ENCODE data around the gene EYA4.

EYA4 gene

DNA sequence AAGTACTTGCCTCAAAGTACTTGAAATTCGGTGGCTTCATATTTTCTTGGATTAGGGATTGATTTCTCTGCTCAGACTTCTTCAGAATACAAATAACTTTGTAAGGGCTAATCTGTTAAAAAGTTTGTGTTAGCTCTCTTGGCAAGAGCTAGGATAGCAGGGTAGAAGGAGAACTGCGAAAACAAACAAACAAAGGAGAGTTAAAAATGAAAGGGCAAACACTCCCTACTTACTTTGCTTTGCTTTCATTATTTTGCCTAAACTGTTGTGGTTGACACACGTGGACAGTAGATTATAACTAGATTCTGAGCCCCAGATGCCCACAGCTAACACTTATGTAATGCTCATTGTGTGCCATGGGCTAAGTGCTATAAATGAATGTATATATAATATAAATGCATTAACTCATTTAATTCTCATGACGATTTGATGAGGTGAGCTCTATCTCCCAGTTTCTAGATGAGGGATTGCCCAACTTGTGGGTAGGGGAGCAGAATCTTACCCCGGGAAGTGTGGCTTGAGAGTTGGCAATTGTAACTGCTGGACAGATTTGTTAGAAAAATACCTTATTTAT is 48.7 kb downstream of the EYA4 start:
- DNase-seq, result no peak

DNA sequence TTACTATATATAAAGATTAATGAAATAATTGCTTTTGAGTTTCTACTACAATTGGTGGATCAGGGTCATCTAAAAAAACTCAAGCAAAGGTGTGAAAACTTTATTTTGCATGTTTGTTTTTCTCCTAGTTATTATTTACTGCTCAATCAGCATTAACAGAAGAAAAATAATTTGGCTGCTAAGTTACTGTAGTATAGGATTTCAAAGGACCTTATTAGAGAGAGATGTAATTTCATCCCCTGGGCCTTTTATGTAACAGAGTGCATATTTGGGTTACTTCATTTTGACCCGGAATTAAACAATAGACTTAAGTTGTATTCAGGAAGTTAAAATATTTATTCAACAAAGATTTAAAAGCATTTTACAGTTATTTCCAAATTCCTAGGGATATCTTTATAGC is 49.8 kb downstream of the EYA4 start:
- DNase-seq, result no peak

- DNase-seq, result no peak
Measured at GRCh38 chr6:133291671-133292070, 50.5 kb downstream of the EYA4 start.

GRCh38 chr6:133297657-133298056 is 56.5 kb downstream of the EYA4 start:
- no peak for DNase-seq

GRCh38 chr6:133298335-133298734 is 57.2 kb downstream of the EYA4 start:
- DNase-seq, result no peak

- no peak for DNase-seq
Measured at GRCh38 chr6:133298801-133299200, 57.6 kb downstream of the EYA4 start.

DNA sequence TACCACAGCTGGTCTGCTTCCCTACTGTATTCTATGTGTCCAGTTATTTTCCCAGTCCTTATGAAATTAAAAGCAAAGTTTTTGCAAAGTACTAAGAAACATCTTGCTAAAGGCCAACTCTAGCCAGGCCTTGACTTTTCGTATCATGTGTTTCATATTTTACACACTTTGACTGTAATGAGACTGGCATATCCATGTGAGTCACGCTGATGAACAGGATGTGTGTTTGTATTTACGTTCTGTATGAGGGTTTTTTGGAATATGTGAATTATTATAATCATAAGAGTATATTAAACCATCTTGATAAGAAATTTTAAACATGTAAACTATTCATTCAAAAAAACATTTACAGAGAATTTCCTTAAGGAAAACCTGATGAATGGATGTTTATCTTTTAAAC is 59.7 kb downstream of the EYA4 start:
- no peak for DNase-seq

- DNase-seq, result no peak
Measured at GRCh38 chr6:133301835-133302234, 60.7 kb downstream of the EYA4 start.

DNA sequence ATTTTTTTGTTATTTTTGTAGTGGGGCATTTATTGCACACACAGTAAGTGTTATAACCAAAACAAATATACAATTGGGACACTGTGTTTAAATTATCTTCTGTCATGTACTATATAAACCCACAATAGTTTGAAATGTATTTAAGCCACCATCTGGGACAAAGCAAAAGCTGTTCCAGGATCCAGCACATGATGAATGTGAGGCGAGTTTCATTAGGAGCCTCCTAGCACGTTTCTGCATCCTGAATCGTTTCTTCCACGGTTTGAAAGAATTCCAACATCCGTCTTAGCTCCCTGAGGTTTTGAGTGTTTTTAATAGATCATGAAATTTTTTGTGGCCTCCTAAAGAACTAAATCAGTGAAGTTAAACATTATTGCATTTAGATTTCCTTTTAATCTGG is 65.8 kb downstream of the EYA4 start:
- no peak for DNase-seq

- DNase-seq, result no peak
Measured at GRCh38 chr6:133309579-133309978, 68.4 kb downstream of the EYA4 start.

- DNase-seq, result no peak
Measured at GRCh38 chr6:133312006-133312405, 70.8 kb downstream of the EYA4 start.

DNA sequence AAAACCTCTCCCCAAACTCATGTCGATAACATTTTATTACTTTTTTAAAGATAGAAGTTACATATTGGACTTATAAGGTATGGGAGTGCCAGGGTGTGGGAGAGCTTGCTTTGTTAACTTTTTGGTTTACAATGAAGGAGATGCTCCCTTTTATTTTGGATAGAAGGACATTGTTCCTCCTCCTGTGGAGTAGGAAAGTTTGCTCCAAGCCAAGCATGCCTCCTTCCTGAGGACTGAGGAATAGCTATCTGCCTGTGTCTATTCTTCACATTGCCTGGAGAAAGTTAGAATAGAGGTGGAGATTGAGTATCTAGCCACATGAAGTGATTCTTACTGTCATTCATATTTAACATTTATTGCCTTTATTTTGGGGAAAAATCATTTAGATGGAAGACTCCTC is 71.9 kb downstream of the EYA4 start:
- no peak for DNase-seq

DNA sequence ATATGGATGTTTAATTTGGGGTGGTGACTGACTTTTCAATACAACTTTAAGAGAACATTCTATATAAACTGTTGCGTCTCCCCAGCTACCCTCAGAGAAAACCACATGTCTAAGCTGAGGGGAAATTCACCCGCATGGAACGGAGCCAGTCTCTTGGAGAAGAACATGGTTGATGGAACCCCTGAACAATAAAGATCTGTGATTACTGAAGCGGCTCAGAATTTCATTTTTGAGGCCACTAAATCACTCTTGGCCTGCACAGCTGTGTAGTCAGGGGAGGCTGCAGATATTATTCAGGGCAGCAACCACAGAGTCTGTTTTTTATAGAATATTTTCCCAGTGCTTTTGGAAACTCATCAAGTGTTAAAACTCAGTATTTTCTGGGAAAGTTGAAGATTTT is 73.8 kb downstream of the EYA4 start:
- no peak for DNase-seq

GRCh38 chr6:133315811-133316210 is 74.7 kb downstream of the EYA4 start:
- no peak for DNase-seq

DNA sequence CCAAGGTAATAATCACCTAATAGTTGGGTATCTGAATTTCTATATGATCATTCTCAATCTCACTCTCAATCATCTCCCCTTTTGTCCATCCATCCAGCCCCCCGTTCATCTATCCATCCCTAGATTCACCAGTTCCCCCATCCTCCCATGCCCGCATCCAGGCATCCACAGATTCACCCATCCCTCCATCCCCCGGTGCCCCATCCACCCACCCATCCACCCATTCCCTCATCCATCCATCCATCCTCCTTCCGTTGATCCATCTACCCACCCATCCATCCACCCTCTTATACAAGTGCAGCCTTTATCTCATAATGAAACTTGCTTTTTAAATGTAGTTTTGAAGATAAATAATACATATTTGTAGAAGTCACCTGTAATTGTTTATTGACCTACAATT is 76.5 kb downstream of the EYA4 start:
- DNase-seq, result no peak

- DNase-seq, result no peak
Measured at GRCh38 chr6:133326584-133326983, 85.4 kb downstream of the EYA4 start.

GRCh38 chr6:133333852-133334251 is 92.7 kb downstream of the EYA4 start:
- DNase-seq, result no peak

DNA sequence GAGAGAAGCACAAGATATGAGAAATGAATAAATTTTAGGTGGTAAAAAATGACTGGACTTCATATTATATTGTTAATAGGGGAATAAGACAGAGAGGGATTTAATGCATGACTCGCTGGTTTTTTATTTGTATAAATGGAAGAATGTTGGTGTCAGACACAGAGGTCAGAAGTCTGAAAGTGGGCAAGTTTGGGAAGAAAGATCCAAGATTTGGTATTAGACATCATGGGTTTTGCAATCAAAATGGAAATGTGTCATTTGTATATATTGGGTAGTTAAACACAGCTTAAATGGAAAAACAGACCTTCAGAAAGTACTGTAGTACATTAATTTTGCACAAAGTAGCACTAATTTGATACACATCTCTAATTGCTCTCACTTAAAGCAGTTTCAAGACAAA is 96.2 kb downstream of the EYA4 start:
- DNase-seq, result no peak

DNA sequence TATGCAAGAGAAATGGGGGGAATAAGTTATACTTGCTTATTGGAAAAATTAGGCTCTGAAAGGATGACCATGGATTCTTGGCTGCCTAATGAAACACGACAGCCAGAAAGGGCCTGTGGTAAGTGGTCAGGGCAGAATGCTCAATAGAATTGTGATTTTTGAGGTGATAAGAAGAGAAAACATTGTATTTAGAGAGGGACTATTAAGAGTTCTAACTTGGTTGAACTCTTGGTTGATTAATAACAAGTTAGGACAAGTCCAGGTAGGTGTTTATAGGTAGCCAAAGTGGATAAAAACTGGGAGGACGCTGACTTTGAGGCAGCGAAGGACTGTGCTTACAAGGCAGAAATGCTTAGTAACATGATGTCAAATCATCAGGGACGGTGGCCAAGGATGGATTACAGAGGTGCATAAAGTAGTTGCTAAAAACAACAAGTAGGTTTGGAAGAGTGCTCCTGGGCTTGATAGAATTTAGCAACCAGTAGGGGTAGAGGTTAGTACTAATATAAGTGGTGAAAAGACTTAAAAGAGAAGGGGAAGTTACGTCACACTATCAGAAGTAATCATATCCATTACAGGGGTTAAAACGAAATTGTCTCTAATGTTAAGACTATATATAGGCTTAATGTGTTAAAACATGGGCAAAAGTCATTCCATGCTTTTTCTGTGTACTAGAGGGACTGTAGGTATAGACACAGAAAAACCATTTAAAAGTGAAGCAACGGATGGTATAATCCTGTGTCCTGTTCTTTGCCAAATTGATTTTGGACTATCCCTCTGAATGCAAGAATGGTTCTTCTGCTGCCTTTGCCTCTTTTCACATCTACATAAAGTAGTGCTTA is 98.6 kb downstream of the EYA4 start:
- DNase-seq, result no peak

- DNase-seq, result no peak
Measured at GRCh38 chr6:133340557-133340956, 99.4 kb downstream of the EYA4 start.

- DNase-seq, result no peak
Measured at GRCh38 chr6:133341607-133342158, 100.5 kb downstream of the EYA4 start.

GRCh38 chr6:133343220-133343619 is 102.1 kb downstream of the EYA4 start:
- DNase-seq, result no peak

- no peak for DNase-seq
Measured at GRCh38 chr6:133348846-133349245, 107.7 kb downstream of the EYA4 start.

DNA sequence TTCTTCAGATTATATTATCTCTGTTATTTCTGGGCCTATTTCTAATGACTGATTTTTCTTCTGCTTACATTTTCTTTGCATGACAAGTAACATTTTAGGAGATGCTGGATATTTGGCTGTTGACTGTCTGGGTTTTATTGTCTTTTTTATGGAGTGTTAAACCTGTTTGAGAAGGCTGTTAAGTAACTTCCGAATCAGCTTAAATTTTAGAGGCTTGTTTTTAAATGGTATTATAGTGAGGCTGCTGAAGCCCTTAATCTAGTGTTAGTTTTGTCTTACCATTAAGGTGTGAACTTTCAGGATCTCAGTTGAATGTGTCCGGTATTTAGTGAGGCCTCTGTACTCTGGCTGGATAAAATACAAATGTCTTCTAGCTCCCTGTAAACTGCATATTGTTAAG is 109.8 kb downstream of the EYA4 start:
- no peak for DNase-seq

DNA sequence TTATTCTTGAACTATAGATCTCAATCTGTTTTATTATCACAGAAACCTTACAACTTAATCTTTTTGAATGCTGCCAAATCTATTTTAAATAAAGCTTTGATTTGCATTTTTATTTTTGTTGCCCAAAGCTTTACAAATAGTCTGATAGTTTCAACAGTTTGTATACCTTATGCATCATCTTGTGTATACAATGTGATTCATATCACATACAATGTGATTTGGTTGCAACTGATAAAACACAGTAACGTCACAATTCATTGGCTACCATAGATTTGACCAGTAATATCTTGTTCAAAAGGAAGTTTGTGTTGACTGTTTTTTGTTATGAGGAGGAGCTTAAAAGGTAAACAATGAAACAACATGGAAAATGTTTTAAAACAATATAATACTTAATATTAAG is 110.9 kb downstream of the EYA4 start:
- DNase-seq, result no peak

All from activated CD4-positive, alpha-beta T cell treated with anti-CD3 and anti-CD28 coated beads, Interleukin-2, amount 50 U/mL, for 4 hours (primary cell).